GM18526 (cell line): ENCODE data around the gene GLG1.

Experiments
- POLR2A ChIP-seq: IDR thresholded peaks from 3 replicates; pipeline ENCODE4 v1.6.1; 2011; ENCODE audit not compliant: insufficient read length; ENCODE audit errors: extremely low read depth

GLG1 gene

DNA sequence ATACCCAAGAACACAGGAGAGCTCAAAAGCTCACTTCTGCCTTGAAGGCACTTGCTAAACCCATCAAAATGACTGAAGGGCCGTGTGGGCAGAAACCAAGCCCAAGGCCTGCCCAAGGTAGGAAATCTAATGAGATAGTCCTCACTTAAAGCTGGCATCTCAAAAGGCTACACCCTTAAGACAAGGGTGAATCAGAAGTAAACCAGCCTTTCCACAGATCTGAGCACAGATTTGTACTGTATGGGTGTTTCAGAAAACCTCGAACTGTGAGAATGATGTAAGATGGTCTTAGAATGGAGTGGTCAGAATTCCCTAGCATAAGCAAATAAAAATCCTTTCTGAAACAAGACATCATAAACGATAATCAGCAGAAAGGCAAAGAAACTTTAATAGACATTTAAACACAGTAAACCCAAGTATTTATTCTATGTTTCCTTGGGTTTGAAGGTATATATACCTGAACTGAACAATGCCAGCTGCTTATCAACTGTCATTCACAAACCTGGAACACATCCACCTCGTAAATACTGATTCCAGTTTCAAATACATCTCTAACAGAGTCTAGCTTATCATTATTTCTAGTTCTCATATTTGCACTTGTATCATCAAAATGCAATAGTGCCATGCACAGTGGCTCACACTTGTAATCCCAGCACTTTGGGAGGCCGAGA, 37.8 kb downstream of the GLG1 start:
- no peak for TF ChIP-seq POLR2A

DNA sequence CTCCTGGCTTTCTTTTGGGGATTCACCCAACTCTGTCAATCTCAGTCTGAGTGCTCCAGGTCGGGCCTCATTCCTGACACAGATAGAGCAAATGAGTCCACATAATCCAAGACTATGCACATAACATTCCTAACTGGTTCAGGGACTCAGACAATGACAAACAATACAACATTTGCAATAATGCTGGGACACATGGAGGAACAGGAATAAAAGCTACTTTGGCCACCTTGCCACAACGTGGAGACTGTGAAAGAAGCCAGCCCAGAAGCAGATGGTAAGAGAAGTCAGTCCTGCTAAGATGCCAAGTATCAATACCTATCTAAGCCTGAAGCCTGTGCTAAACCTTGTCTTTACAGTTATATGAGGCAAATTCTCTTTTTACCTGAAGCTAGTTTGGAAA, 39.0 kb downstream of the GLG1 start:
- TF ChIP-seq POLR2A, result no peak

- TF ChIP-seq POLR2A, result no peak
These were observed 41.5 kb downstream of the GLG1 start for GRCh38 chr16:74565378-74565777.

- no peak for TF ChIP-seq POLR2A
These were observed 42.4 kb downstream of the GLG1 start for GRCh38 chr16:74564451-74564984.

GRCh38 chr16:74563828-74564263, 43.1 kb downstream of the GLG1 start:
- no peak for TF ChIP-seq POLR2A

DNA sequence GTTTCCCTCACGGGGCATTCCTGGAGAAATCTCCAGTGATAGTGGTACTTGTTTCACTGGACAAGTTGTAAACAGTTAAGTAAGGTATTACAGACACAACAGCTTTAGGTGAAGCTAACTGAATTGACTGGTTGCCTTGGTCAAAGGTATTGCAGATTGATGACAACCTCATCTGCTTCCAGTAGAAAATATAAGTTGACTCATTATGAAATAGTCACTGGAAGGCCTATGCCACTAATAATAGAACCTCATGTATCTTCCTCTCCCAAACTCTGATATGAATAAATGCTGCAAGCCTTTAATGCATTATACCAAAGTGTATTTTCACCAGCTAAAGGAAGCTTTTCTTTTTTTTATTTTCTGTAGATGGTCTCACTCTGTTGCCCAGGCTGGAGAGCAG, 44.8 kb downstream of the GLG1 start:
- no peak for TF ChIP-seq POLR2A

- no peak for TF ChIP-seq POLR2A
These were observed 45.3 kb downstream of the GLG1 start for GRCh38 chr16:74561626-74562025.

DNA sequence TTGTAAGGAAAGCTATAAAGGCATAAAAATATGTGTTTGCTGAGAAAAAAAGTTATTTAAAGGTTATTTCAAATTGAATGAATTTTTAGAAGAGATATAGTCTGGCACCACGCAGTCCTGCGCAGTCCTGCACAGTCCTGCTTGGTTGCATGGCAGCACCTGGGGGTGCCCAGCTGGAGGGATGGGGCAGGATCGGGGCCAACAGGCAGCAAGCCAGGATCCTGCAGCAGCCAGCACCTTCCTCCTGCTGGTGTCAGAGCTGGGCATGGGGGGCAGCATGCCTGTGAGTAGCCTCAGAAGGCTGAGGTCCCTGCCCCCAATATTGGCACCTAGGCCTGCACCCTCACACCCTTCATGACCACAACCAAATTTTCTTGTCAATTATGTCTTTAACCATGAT, 46.0 kb downstream of the GLG1 start:
- no peak for TF ChIP-seq POLR2A

DNA sequence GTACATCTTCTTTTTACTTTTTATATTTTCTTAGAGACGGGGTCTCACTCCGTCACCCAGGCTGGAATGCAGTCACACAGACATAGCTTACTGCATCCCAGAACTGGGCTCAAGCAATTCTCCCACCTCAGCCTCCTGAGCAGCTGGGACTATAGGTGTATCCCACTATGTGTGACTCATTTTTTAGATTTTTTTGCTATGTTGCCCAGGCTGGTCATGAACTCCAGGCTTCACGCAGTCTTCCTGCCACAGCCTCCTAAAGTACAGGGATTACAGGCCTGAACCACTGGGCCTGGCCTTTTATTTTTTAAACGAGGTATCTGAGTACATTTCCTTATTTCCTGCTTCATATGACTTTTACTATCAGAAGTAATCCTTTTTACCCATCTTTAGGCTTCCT, 48.0 kb downstream of the GLG1 start:
- no peak for TF ChIP-seq POLR2A

DNA sequence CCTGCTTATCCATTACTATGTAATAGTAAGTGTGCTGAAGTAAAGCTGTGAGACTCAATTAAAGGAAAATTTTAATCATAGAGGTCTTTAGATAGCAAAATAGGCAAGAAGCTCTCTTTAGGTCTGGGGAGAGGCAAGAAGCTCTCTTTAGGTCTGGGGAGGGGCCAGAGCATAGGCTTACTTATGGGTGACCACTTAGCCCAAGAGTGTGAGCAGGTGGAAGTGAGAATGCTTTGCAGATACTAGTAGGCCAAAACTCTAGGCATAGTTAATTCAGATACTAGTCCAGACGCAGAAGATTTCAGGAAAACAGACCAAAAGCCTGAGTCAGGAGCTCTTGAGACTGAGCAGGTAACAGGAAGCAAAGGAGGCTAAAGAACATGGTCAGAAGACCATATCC, 49.6 kb downstream of the GLG1 start:
- TF ChIP-seq POLR2A, result no peak

DNA sequence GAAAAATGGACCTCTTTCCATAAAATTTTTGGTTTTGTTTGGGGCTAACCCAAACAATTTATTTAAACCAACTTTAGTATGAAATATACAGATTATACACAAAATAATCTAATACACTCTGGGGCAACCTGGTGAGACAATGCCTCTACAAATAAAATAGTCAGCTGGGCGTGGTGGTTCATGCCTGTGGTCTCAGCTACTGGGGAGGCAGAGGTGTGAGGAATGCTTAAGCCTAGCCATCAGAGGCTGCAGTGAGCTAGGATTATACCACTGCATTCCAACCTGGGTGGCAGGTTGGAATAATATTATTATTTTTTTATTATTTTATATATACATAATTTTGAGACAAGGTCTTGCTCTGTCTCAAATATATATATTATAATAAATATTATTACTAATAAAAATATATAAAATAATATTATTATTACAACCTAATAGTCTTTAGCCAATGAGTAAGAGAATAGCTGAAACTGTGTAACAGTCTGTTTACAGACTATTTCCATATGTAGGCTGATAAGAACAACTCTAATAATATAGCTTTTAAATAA, 50.5 kb downstream of the GLG1 start:
- TF ChIP-seq POLR2A, result no peak

DNA sequence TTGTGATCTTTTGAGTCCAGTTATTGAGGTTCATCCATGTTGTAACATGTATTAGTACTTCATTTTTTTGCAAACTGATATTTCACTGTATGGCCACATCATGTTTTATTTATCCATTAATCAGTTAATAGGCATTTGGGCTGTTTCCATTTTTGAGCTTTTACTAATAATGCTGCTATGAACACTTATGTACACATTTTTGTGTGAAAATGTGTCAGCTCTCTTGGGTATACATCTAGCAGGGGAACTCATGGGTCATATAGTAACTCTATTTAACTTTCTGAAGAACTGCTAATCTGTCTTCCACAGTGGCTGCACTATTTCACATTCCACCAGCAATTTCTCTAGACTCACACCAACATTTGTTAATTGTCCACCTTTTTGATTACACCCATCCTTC, 82.0 kb downstream of the GLG1 start:
- TF ChIP-seq POLR2A, result no peak

DNA sequence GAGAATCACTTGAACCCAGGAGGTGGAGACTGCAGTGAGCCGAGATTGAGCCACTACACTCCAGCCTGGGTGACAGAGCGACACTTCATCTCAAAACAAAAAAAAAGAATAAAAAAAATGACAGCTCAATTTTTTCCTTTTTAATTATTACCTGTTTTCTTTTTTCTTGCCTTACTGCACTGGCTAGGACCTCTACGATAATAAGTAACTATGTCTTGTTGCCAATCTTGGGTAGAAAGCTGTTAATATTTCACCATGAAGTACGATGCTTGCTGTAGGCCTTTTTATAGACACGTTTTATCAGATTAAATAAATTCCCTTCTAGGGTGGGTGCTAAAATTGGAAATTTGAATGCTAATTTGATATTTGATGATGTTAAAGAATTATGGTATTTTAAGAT, 82.8 kb downstream of the GLG1 start:
- no peak for TF ChIP-seq POLR2A

- no peak for TF ChIP-seq POLR2A
These were observed 84.8 kb downstream of the GLG1 start for GRCh38 chr16:74522160-74522559.

GRCh38 chr16:74521691-74522090, 85.2 kb downstream of the GLG1 start:
- TF ChIP-seq POLR2A, result no peak

- TF ChIP-seq POLR2A, result no peak
These were observed 95.0 kb downstream of the GLG1 start for GRCh38 chr16:74511961-74512360.

DNA sequence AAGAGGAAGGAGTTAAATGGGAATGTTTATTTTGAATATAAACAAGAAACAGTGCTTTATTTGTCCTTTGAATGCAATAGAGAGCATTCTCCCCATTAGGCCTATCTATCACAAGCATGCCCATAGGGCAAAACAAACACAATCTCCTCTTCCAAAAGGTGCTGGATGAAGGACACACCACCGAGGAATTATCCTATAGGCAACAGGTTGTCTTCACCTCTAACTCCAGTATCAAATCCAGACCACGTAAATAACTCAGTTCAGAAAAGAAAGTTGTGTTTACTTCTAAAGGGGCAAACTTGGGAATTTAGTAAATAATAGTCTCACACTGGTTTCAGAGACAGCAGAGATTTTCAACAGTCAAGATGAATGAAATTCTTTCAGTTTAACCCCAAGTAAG, 101.9 kb downstream of the GLG1 start:
- no peak for TF ChIP-seq POLR2A
